GM23338 (cell line): ENCODE measurements around the gene CD247. TPM values are rescaled to one million over a fixed set of nuclear protein-coding genes. Genes with fewer than 3 reads are reported as not detected.

Experiments
- CREB1 ChIP-seq: fragments of 250-450 bp; sonication (Bioruptor Pico); IDR thresholded peaks from 2 replicates; pipeline ENCODE4 v1.5.0; 2020; ENCODE audit warnings: low read depth, mild to moderate bottlenecking, moderate library complexity
- EZH2phosphoT487 ChIP-seq: fragments of 200-600 bp; sonication (generic); IDR thresholded peaks from one replicate; pipeline ENCODE4 v1.8.1; 2018; ENCODE audit warnings: antibody characterized with exemption; ENCODE audit not compliant: unreplicated experiment
- JUNB ChIP-seq: IDR thresholded peaks from one replicate; pipeline ENCODE4 v1.6.1; 2016; ENCODE audit warnings: antibody characterized with exemption; ENCODE audit not compliant: unreplicated experiment
- POLR2AphosphoS5 ChIP-seq: IDR thresholded peaks from 2 replicates; pipeline ENCODE4 v1.6.1; 2016; ENCODE audit warnings: antibody characterized with exemption, low read depth
- STAT1 ChIP-seq: IDR thresholded peaks from one replicate; pipeline ENCODE4 v1.6.1; 2016; ENCODE audit warnings: antibody characterized with exemption; ENCODE audit not compliant: unreplicated experiment
- ZNF114 ChIP-seq: fragments of 250-450 bp; sonication (Bioruptor Pico); IDR thresholded peaks from 2 replicates; pipeline ENCODE4 v1.5.0; 2020; ENCODE audit warnings: mild to moderate bottlenecking, moderate library complexity
- ZNF331 ChIP-seq: fragments of 250-450 bp; sonication (Bioruptor Pico); IDR thresholded peaks from 2 replicates; pipeline ENCODE4 v1.5.0; 2020; ENCODE audit warnings: low read depth, mild to moderate bottlenecking, moderate library complexity
- polyA plus RNA-seq: library from polyadenylated mRNA; unstranded; fragments of >200 nt; fragmentation: Nextera tagmentation; extraction: Ambion mirVana; gene quantifications from 2 replicates; pipeline ENCODE4 v1.2.1, GENCODE V29; 2016
- total RNA-seq: library from RNA; depleted of rRNA; stranded (reverse); fragments of >200 nt; shearing (Covaris generic); gene quantifications from 2 replicates; pipeline ENCODE4 v1.2.3, GENCODE V29; 2014
- TF ChIP-seq, protein P1 (sequence below): fragments of 250-450 bp; sonication (Bioruptor Pico); IDR thresholded peaks from 2 replicates; pipeline ENCODE4 v1.5.0; 2020; ENCODE audit warnings: mild to moderate bottlenecking, moderate library complexity
- TF ChIP-seq, protein P2 (sequence below): IDR thresholded peaks from 2 replicates; pipeline ENCODE4 v1.6.1; 2016; ENCODE audit warnings: antibody characterized with exemption
- TF ChIP-seq, protein P3 (sequence below), 2 experiments: fragments of 200-600 bp in 1 of 2; sonication (generic) in 1 of 2; conservative IDR thresholded peaks; 2 replicates each; pipeline versions ENCODE4 v1.5.1 to v1.6.1; 2016 to 2017; ENCODE audit warnings: antibody characterized with exemption in 2 of 2, low read depth in 2 of 2, mild to moderate bottlenecking in 2 of 2, moderate library complexity in 1 of 2
- TF ChIP-seq, protein P4 (sequence below): IDR thresholded peaks from one replicate; pipeline ENCODE4 v1.6.1; 2018; ENCODE audit warnings: antibody characterized with exemption; ENCODE audit not compliant: unreplicated experiment

The CD247 gene
- total and polyA plus RNA-seq, 2 experiments from 2014 or later, result 1.2 to 1.4 TPM

DNA sequence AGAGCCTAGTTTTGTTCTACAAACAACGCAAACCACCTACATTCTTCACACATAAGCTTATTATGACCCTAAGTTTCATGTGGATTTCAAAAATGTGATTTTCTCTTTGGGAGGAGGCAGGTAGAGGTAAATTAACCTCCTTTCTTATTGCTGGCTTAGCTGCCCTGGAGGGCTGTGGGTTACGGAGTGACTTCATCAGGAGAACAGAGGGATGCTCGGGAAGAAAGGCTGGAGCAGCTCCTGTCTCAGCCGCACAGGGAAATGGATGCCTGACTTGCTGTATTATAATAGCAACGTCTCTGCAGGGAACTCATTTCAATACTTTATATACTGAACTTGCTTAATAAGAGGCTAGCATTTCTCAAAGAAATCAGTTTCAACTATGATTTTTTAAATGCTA is 49.3 kb upstream of the CD247 start (continued):
- TF ChIP-seq, protein P1, sequence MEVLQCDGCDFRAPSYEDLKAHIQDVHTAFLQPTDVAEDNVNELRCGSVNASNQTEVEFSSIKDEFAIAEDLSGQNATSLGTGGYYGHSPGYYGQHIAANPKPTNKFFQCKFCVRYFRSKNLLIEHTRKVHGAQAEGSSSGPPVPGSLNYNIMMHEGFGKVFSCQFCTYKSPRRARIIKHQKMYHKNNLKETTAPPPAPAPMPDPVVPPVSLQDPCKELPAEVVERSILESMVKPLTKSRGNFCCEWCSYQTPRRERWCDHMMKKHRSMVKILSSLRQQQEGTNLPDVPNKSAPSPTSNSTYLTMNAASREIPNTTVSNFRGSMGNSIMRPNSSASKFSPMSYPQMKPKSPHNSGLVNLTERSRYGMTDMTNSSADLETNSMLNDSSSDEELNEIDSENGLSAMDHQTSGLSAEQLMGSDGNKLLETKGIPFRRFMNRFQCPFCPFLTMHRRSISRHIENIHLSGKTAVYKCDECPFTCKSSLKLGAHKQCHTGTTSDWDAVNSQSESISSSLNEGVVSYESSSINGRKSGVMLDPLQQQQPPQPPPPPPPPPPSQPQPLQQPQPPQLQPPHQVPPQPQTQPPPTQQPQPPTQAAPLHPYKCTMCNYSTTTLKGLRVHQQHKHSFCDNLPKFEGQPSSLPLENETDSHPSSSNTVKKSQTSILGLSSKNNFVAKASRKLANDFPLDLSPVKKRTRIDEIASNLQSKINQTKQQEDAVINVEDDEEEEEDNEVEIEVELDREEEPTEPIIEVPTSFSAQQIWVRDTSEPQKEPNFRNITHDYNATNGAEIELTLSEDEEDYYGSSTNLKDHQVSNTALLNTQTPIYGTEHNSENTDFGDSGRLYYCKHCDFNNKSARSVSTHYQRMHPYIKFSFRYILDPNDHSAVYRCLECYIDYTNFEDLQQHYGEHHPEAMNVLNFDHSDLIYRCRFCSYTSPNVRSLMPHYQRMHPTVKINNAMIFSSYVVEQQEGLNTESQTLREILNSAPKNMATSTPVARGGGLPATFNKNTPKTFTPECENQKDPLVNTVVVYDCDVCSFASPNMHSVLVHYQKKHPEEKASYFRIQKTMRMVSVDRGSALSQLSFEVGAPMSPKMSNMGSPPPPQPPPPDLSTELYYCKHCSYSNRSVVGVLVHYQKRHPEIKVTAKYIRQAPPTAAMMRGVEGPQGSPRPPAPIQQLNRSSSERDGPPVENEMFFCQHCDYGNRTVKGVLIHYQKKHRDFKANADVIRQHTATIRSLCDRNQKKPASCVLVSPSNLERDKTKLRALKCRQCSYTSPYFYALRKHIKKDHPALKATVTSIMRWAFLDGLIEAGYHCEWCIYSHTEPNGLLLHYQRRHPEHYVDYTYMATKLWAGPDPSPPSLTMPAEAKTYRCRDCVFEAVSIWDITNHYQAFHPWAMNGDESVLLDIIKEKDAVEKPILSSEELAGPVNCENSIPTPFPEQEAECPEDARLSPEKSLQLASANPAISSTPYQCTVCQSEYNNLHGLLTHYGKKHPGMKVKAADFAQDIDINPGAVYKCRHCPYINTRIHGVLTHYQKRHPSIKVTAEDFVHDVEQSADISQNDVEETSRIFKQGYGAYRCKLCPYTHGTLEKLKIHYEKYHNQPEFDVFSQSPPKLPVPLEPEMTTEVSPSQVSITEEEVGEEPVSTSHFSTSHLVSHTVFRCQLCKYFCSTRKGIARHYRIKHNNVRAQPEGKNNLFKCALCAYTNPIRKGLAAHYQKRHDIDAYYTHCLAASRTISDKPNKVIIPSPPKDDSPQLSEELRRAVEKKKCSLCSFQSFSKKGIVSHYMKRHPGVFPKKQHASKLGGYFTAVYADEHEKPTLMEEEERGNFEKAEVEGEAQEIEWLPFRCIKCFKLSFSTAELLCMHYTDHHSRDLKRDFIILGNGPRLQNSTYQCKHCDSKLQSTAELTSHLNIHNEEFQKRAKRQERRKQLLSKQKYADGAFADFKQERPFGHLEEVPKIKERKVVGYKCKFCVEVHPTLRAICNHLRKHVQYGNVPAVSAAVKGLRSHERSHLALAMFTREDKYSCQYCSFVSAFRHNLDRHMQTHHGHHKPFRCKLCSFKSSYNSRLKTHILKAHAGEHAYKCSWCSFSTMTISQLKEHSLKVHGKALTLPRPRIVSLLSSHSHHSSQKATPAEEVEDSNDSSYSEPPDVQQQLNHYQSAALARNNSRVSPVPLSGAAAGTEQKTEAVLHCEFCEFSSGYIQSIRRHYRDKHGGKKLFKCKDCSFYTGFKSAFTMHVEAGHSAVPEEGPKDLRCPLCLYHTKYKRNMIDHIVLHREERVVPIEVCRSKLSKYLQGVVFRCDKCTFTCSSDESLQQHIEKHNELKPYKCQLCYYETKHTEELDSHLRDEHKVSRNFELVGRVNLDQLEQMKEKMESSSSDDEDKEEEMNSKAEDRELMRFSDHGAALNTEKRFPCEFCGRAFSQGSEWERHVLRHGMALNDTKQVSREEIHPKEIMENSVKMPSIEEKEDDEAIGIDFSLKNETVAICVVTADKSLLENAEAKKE (CRISPR knock-in tag), result no peak
- TF ChIP-seq CREB1 (CRISPR knock-in tag) (no peak), EZH2phosphoT487 (no peak), ZNF331 (CRISPR knock-in tag) (no peak), POLR2AphosphoS5 (no peak), ZNF114 (CRISPR knock-in tag) (no peak), JUNB (no peak), STAT1 (no peak)
- TF ChIP-seq, protein P2, sequence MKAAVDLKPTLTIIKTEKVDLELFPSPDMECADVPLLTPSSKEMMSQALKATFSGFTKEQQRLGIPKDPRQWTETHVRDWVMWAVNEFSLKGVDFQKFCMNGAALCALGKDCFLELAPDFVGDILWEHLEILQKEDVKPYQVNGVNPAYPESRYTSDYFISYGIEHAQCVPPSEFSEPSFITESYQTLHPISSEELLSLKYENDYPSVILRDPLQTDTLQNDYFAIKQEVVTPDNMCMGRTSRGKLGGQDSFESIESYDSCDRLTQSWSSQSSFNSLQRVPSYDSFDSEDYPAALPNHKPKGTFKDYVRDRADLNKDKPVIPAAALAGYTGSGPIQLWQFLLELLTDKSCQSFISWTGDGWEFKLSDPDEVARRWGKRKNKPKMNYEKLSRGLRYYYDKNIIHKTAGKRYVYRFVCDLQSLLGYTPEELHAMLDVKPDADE, result no peak
- TF ChIP-seq, protein P3, sequence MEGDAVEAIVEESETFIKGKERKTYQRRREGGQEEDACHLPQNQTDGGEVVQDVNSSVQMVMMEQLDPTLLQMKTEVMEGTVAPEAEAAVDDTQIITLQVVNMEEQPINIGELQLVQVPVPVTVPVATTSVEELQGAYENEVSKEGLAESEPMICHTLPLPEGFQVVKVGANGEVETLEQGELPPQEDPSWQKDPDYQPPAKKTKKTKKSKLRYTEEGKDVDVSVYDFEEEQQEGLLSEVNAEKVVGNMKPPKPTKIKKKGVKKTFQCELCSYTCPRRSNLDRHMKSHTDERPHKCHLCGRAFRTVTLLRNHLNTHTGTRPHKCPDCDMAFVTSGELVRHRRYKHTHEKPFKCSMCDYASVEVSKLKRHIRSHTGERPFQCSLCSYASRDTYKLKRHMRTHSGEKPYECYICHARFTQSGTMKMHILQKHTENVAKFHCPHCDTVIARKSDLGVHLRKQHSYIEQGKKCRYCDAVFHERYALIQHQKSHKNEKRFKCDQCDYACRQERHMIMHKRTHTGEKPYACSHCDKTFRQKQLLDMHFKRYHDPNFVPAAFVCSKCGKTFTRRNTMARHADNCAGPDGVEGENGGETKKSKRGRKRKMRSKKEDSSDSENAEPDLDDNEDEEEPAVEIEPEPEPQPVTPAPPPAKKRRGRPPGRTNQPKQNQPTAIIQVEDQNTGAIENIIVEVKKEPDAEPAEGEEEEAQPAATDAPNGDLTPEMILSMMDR (conservative IDR thresholded peaks at IDR 0.05; ENCODE audit: low read depth in 2 of 2), result no peak
- TF ChIP-seq, protein P4, sequence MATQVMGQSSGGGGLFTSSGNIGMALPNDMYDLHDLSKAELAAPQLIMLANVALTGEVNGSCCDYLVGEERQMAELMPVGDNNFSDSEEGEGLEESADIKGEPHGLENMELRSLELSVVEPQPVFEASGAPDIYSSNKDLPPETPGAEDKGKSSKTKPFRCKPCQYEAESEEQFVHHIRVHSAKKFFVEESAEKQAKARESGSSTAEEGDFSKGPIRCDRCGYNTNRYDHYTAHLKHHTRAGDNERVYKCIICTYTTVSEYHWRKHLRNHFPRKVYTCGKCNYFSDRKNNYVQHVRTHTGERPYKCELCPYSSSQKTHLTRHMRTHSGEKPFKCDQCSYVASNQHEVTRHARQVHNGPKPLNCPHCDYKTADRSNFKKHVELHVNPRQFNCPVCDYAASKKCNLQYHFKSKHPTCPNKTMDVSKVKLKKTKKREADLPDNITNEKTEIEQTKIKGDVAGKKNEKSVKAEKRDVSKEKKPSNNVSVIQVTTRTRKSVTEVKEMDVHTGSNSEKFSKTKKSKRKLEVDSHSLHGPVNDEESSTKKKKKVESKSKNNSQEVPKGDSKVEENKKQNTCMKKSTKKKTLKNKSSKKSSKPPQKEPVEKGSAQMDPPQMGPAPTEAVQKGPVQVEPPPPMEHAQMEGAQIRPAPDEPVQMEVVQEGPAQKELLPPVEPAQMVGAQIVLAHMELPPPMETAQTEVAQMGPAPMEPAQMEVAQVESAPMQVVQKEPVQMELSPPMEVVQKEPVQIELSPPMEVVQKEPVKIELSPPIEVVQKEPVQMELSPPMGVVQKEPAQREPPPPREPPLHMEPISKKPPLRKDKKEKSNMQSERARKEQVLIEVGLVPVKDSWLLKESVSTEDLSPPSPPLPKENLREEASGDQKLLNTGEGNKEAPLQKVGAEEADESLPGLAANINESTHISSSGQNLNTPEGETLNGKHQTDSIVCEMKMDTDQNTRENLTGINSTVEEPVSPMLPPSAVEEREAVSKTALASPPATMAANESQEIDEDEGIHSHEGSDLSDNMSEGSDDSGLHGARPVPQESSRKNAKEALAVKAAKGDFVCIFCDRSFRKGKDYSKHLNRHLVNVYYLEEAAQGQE, result no peak
